GM23338 (cell line): ENCODE measurements around the gene GNG7. TPM values are rescaled to one million over a fixed set of nuclear protein-coding genes. Genes with fewer than 3 reads are reported as not detected.

Experiments
- ATAC-seq: fragments of 200-7000 bp; cut with Tn5 transposase; 3 replicates; pipeline ENCODE4 v1.9.1; 2020
- DNase-seq: peaks from one replicate; pipeline ENCODE4 v3.0.0-alpha.2; 2015; ENCODE audit warnings: low spot score
- H2AFZ ChIP-seq: fragments of 200-600 bp; sonication (generic); 2 replicates; pipeline ENCODE4 v1.8.0; 2016; ENCODE audit warnings: antibody characterized with exemption, mild to moderate bottlenecking, moderate library complexity
- H3F3A ChIP-seq: fragments of 200-600 bp; sonication (generic); replicated peaks from 2 replicates; pipeline ENCODE4 v1.8.0; 2017; ENCODE audit warnings: antibody characterized with exemption, mixed run types, low read depth
- H3K27ac ChIP-seq: fragments of 200-600 bp; sonication (generic); 2 replicates; pipeline ENCODE4 v1.6.1; 2016; ENCODE audit warnings: low read depth
- H3K27me3 ChIP-seq: fragments of 200-600 bp; sonication (generic); 2 replicates; pipeline ENCODE4 v1.8.0; 2016; ENCODE audit warnings: mild to moderate bottlenecking, mixed run types, moderate library complexity; ENCODE audit not compliant: insufficient read depth
- H3K36me3 ChIP-seq: fragments of 200-600 bp; sonication (generic); 2 replicates; pipeline ENCODE4 v1.8.0; 2016; ENCODE audit warnings: mild to moderate bottlenecking; ENCODE audit not compliant: insufficient read depth
- H3K4me1 ChIP-seq: fragments of 200-600 bp; sonication (generic); 2 replicates; pipeline ENCODE4 v1.8.0; 2016; ENCODE audit warnings: mild to moderate bottlenecking, moderate library complexity; ENCODE audit not compliant: insufficient read depth
- H3K4me2 ChIP-seq: fragments of 200-600 bp; sonication (generic); 2 replicates; pipeline ENCODE4 v1.7.1; 2017; ENCODE audit warnings: mixed run types
- H3K4me3 ChIP-seq: fragments of 200-600 bp; sonication (generic); 2 replicates; pipeline ENCODE4 v1.6.1; 2016; ENCODE audit warnings: mixed run types
- H3K79me2 ChIP-seq: fragments of 200-600 bp; sonication (generic); replicated peaks from 2 replicates; pipeline ENCODE4 v1.8.0; 2017; ENCODE audit warnings: mild to moderate bottlenecking; ENCODE audit not compliant: insufficient read depth
- H3K9me2 ChIP-seq: fragments of 200-600 bp; sonication (generic); 2 replicates; pipeline ENCODE4 v1.8.0; 2017; ENCODE audit not compliant: insufficient read depth
- H4K20me1 ChIP-seq: fragments of 200-600 bp; sonication (generic); replicated peaks from 2 replicates; pipeline ENCODE4 v1.8.0; 2017; ENCODE audit warnings: mild to moderate bottlenecking; ENCODE audit not compliant: insufficient read depth
- H3K27ac Mint-ChIP-seq: 2 replicates; pipeline ENCODE4 v1.8.0; 2020; ENCODE audit warnings: inconsistent platforms, mild to moderate bottlenecking, moderate library complexity, mixed read lengths
- H3K27me3 Mint-ChIP-seq: 3 replicates; pipeline ENCODE4 v1.8.0; 2022; ENCODE audit warnings: low read depth, mild to moderate bottlenecking, moderate library complexity, mixed read lengths, inconsistent platforms; ENCODE audit not compliant: insufficient read depth, poor library complexity
- H3K36me3 Mint-ChIP-seq: 3 replicates; pipeline ENCODE4 v1.8.0; 2021; ENCODE audit warnings: low read depth, mild to moderate bottlenecking, inconsistent platforms, moderate library complexity, mixed read lengths
- H3K4me1 Mint-ChIP-seq: 3 replicates; pipeline ENCODE4 v1.8.0; 2020; ENCODE audit warnings: mild to moderate bottlenecking, inconsistent platforms, mixed read lengths
- H3K4me3 Mint-ChIP-seq: 3 replicates; pipeline ENCODE4 v1.8.0; 2021; ENCODE audit warnings: moderate library complexity, mild to moderate bottlenecking, inconsistent platforms, mixed read lengths
- H3K9me3 Mint-ChIP-seq: 3 replicates; pipeline ENCODE4 v1.8.0; 2020; ENCODE audit warnings: moderate library complexity, mild to moderate bottlenecking, inconsistent platforms, mixed read lengths
- CREB1 ChIP-seq: fragments of 250-450 bp; sonication (Bioruptor Pico); IDR thresholded peaks from 2 replicates; pipeline ENCODE4 v1.5.0; 2020; ENCODE audit warnings: low read depth, mild to moderate bottlenecking, moderate library complexity
- EZH2 ChIP-seq: fragments of 200-600 bp; sonication (generic); IDR thresholded peaks from one replicate; pipeline ENCODE4 v1.8.0; 2017; ENCODE audit warnings: antibody characterized with exemption, mild to moderate bottlenecking, low read depth; ENCODE audit not compliant: unreplicated experiment
- EZH2phosphoT487 ChIP-seq: fragments of 200-600 bp; sonication (generic); IDR thresholded peaks from one replicate; pipeline ENCODE4 v1.8.1; 2018; ENCODE audit warnings: antibody characterized with exemption; ENCODE audit not compliant: unreplicated experiment
- JUNB ChIP-seq: IDR thresholded peaks from one replicate; pipeline ENCODE4 v1.6.1; 2016; ENCODE audit warnings: antibody characterized with exemption; ENCODE audit not compliant: unreplicated experiment
- NANOG ChIP-seq: IDR thresholded peaks from 2 replicates; pipeline ENCODE4 v1.6.1; 2016; ENCODE audit warnings: antibody characterized with exemption, borderline replicate concordance
- POLR2AphosphoS5 ChIP-seq: IDR thresholded peaks from 2 replicates; pipeline ENCODE4 v1.6.1; 2016; ENCODE audit warnings: antibody characterized with exemption, low read depth
- STAT1 ChIP-seq: IDR thresholded peaks from one replicate; pipeline ENCODE4 v1.6.1; 2016; ENCODE audit warnings: antibody characterized with exemption; ENCODE audit not compliant: unreplicated experiment
- ZNF114 ChIP-seq: fragments of 250-450 bp; sonication (Bioruptor Pico); IDR thresholded peaks from 2 replicates; pipeline ENCODE4 v1.5.0; 2020; ENCODE audit warnings: mild to moderate bottlenecking, moderate library complexity
- ZNF331 ChIP-seq: fragments of 250-450 bp; sonication (Bioruptor Pico); IDR thresholded peaks from 2 replicates; pipeline ENCODE4 v1.5.0; 2020; ENCODE audit warnings: low read depth, mild to moderate bottlenecking, moderate library complexity
- ZNF462 ChIP-seq: fragments of 250-450 bp; sonication (Bioruptor Pico); IDR thresholded peaks from 2 replicates; pipeline ENCODE4 v1.5.0; 2020; ENCODE audit warnings: mild to moderate bottlenecking, moderate library complexity
- polyA plus RNA-seq: library from polyadenylated mRNA; unstranded; fragments of >200 nt; fragmentation: Nextera tagmentation; extraction: Ambion mirVana; gene quantifications from 2 replicates; pipeline ENCODE4 v1.2.1, GENCODE V29; 2016
- total RNA-seq: library from RNA; depleted of rRNA; stranded (reverse); fragments of >200 nt; shearing (Covaris generic); gene quantifications from 2 replicates; pipeline ENCODE4 v1.2.3, GENCODE V29; 2014
- TF ChIP-seq, protein P1 (sequence below): IDR thresholded peaks from 2 replicates; pipeline ENCODE4 v1.6.1; 2016; ENCODE audit warnings: antibody characterized with exemption
- TF ChIP-seq, protein P2 (sequence below), 2 experiments: fragments of 200-600 bp in 1 of 2; sonication (generic) in 1 of 2; conservative IDR thresholded peaks; 2 replicates each; pipeline versions ENCODE4 v1.5.1 to v1.6.1; 2016 to 2017; ENCODE audit warnings: antibody characterized with exemption in 2 of 2, low read depth in 2 of 2, mild to moderate bottlenecking in 2 of 2, moderate library complexity in 1 of 2
- TF ChIP-seq, protein P3 (sequence below): IDR thresholded peaks from one replicate; pipeline ENCODE4 v1.6.1; 2018; ENCODE audit warnings: antibody characterized with exemption; ENCODE audit not compliant: unreplicated experiment

GNG7 gene
- total and polyA plus RNA-seq, 2 experiments from 2014 or later = 5.1 to 5.4 TPM

DNA sequence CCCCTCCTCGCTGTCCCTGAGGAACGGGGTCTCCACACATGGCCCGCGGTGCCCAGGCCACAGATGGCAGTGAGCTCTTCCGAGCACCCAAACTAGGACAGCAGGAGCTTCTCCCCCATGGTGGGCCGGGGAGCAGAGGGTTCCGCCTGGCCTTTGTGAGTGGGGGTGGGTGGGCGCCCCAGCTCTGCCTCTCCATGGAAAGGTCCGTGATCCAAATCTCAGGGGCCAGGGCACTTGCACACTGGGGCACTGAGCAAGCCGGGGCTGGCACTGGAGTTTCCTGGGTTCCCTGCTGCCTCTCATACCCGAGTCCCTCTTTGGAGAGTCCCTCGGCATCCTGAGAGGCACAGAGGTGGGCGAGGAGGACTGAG lies 20.8 kb upstream of the GNG7 start:
- Mint-ChIP-seq H3K4me1 (peaks cover 19% of the 10 kb centered on the region), H3K9me3 (no peaks in the 10 kb centered on the region), H3K36me3 (peaks cover 3% of the 10 kb centered on the region; the same call in 1 of the 3 replicates), H3K27me3 (peaks cover 30% of the 10 kb centered on the region), H3K4me3 (no peak overlapping the region), H3K27ac (no peak overlapping the region)
- H3F3A ChIP-seq = 0 out of 2 replicates have a peak, but pooled peaks cover 5% of the 10 kb centered on the region
- no peaks in the 10 kb centered on the region for H3K9me2 ChIP-seq
- no peak overlapping the region for H3K4me2 ChIP-seq
- H3K27ac ChIP-seq = no peak overlapping the region
- no peaks in the 10 kb centered on the region for H4K20me1 ChIP-seq
- DNase-seq = no peak
- no peak overlapping the region for H3K4me3 ChIP-seq
- H2AFZ ChIP-seq = no peak overlapping the region
- H3K79me2 ChIP-seq = no peaks in the 10 kb centered on the region
- H3K36me3 ChIP-seq = no peaks in the 10 kb centered on the region
- peaks cover 12% of the 10 kb centered on the region; the same call in 1 of the 2 replicates for H3K4me1 ChIP-seq
- H3K27me3 ChIP-seq = 0 out of 2 replicates have a peak, but pooled peaks cover 6% of the 10 kb centered on the region
- TF ChIP-seq, protein P1, sequence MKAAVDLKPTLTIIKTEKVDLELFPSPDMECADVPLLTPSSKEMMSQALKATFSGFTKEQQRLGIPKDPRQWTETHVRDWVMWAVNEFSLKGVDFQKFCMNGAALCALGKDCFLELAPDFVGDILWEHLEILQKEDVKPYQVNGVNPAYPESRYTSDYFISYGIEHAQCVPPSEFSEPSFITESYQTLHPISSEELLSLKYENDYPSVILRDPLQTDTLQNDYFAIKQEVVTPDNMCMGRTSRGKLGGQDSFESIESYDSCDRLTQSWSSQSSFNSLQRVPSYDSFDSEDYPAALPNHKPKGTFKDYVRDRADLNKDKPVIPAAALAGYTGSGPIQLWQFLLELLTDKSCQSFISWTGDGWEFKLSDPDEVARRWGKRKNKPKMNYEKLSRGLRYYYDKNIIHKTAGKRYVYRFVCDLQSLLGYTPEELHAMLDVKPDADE = no peak
- TF ChIP-seq, protein P2, sequence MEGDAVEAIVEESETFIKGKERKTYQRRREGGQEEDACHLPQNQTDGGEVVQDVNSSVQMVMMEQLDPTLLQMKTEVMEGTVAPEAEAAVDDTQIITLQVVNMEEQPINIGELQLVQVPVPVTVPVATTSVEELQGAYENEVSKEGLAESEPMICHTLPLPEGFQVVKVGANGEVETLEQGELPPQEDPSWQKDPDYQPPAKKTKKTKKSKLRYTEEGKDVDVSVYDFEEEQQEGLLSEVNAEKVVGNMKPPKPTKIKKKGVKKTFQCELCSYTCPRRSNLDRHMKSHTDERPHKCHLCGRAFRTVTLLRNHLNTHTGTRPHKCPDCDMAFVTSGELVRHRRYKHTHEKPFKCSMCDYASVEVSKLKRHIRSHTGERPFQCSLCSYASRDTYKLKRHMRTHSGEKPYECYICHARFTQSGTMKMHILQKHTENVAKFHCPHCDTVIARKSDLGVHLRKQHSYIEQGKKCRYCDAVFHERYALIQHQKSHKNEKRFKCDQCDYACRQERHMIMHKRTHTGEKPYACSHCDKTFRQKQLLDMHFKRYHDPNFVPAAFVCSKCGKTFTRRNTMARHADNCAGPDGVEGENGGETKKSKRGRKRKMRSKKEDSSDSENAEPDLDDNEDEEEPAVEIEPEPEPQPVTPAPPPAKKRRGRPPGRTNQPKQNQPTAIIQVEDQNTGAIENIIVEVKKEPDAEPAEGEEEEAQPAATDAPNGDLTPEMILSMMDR (conservative IDR thresholded peaks at IDR 0.05; ENCODE audit: low read depth in 2 of 2) = no peak
- TF ChIP-seq, protein P3, sequence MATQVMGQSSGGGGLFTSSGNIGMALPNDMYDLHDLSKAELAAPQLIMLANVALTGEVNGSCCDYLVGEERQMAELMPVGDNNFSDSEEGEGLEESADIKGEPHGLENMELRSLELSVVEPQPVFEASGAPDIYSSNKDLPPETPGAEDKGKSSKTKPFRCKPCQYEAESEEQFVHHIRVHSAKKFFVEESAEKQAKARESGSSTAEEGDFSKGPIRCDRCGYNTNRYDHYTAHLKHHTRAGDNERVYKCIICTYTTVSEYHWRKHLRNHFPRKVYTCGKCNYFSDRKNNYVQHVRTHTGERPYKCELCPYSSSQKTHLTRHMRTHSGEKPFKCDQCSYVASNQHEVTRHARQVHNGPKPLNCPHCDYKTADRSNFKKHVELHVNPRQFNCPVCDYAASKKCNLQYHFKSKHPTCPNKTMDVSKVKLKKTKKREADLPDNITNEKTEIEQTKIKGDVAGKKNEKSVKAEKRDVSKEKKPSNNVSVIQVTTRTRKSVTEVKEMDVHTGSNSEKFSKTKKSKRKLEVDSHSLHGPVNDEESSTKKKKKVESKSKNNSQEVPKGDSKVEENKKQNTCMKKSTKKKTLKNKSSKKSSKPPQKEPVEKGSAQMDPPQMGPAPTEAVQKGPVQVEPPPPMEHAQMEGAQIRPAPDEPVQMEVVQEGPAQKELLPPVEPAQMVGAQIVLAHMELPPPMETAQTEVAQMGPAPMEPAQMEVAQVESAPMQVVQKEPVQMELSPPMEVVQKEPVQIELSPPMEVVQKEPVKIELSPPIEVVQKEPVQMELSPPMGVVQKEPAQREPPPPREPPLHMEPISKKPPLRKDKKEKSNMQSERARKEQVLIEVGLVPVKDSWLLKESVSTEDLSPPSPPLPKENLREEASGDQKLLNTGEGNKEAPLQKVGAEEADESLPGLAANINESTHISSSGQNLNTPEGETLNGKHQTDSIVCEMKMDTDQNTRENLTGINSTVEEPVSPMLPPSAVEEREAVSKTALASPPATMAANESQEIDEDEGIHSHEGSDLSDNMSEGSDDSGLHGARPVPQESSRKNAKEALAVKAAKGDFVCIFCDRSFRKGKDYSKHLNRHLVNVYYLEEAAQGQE = no peak
- no peak for TF ChIP-seq ZNF462 (CRISPR knock-in tag)
- TF ChIP-seq STAT1 = no peak
- no peak for TF ChIP-seq EZH2
- TF ChIP-seq POLR2AphosphoS5 = no peak
- TF ChIP-seq ZNF114 = no peak
- no peak for TF ChIP-seq JUNB
- no peak for TF ChIP-seq EZH2phosphoT487
- TF ChIP-seq ZNF331 (CRISPR knock-in tag) = no peak
- TF ChIP-seq CREB1 (CRISPR knock-in tag) = no peak
- no peak for TF ChIP-seq NANOG
- ATAC-seq = no peak
